ENCODE data around the gene PDGFRB. TPM values are rescaled to one million over a fixed set of nuclear protein-coding genes. Genes with fewer than 3 reads are reported as not detected.

Gene PDGFRB
- total and polyA plus RNA-seq, 10 of the 15 experiments (the other 5 are each of a cell fraction or from before 2014, with no cell fraction given): 0.02 to 3.0 (median 1.0) TPM

DNA sequence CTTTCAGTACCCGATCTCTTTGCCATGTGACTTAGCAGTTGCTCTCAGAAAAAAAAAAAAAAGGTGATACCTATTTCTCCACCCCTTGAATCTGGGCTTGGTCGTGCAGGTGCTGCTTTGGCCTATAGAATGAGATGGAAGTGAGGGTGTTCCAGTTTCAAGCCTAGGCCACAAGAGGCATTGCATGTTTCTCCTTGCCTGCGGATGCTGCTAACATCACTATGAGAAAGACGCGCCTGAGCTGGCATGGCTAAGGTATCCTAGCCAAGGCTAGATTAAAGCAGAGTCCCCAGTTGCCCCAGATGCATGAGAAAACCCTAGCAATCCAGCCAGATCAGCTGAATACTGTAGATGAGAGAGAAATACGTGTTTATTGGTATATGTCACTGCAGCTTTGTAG is 54.6 kb downstream of the PDGFRB start:
- CTCF ChIA-PET: interaction anchor here (1.2 kb wide), 1 partner anchor 9 kb away, joined by 3 read pairs; no protein-coding TSS in a partner anchor
- FAIRE-seq: no peak
- in situ Hi-C loops (cut with MboI) (no loop called here), intact Hi-C loops (cut with micrococcal nuclease; ENCODE audit: unreplicated experiment) (no loop called here)
- no peaks in the 10 kb centered on the region for H3K9me3 ChIP-seq (replicated peaks; ENCODE audit: control insufficient read depth, insufficient read depth, low read length)
- RAD21 ChIA-PET (ENCODE audit: unreplicated experiment): interaction anchor here (0.8 to 1.5 kb wide), 2 partner anchors 11 to 78 kb away, joined by 3 read pairs; no protein-coding TSS in a partner anchor
- POLR2A ChIA-PET: interaction anchor here (0.7 kb wide), 1 partner anchor 197 kb away, joined by 3 read pairs; no protein-coding TSS in a partner anchor
- H3K27ac ChIP-seq (ENCODE audit: control insufficient read depth, insufficient read depth): no peak overlapping the region
- H4K20me1 ChIP-seq (ENCODE audit: control insufficient read depth, insufficient read depth): no peaks in the 10 kb centered on the region
- SMC1A ChIA-PET (ENCODE audit: uncharacterized antibody, unreplicated experiment): no interaction called here
- H2AFZ ChIP-seq (ENCODE audit: control insufficient read depth, low read depth, low read length): no peak overlapping the region
- peaks cover 14% of the 10 kb centered on the region for H3K4me1 ChIP-seq (ENCODE audit: control insufficient read depth, insufficient read depth, low read length)
- no peak overlapping the region for H3K4me3 ChIP-seq
- H3K27me3 ChIP-seq (replicated peaks in 1 of 2; ENCODE audit: control insufficient read depth in 2 of 2, insufficient read depth in 2 of 2, low read length in 1 of 2): no peaks in the 10 kb centered on the region
- no peaks in the 10 kb centered on the region for H3K36me3 ChIP-seq (ENCODE audit: control insufficient read depth in 2 of 2, insufficient read depth in 2 of 2, low read length in 1 of 2)
- H3K9ac ChIP-seq (ENCODE audit: control insufficient read depth, insufficient read depth, low read length): no peak overlapping the region
- DNase-seq (ENCODE audit: low read depth, low spot score): no peak
- BruUV-seq (replicated peaks): no TSS peak
- no peak overlapping the region for H3K4me2 ChIP-seq (ENCODE audit: control insufficient read depth, insufficient read depth)
- 63% methylated on average over 6 of the region's 6 CpGs for whole genome bisulfite sequencing (ENCODE audit: insufficient coverage, insufficient replicate concordance, low lambda C conversion rate, missing lambda C conversion rate)
- no peak for TF ChIP-seq GATAD2B (conservative IDR thresholded peaks at IDR 0.05; ENCODE audit: low read depth)
- TF ChIP-seq BMI1 (IDR thresholded peaks at IDR 0.05; ENCODE audit: borderline replicate concordance): no peak
- TF ChIP-seq, protein P1, sequence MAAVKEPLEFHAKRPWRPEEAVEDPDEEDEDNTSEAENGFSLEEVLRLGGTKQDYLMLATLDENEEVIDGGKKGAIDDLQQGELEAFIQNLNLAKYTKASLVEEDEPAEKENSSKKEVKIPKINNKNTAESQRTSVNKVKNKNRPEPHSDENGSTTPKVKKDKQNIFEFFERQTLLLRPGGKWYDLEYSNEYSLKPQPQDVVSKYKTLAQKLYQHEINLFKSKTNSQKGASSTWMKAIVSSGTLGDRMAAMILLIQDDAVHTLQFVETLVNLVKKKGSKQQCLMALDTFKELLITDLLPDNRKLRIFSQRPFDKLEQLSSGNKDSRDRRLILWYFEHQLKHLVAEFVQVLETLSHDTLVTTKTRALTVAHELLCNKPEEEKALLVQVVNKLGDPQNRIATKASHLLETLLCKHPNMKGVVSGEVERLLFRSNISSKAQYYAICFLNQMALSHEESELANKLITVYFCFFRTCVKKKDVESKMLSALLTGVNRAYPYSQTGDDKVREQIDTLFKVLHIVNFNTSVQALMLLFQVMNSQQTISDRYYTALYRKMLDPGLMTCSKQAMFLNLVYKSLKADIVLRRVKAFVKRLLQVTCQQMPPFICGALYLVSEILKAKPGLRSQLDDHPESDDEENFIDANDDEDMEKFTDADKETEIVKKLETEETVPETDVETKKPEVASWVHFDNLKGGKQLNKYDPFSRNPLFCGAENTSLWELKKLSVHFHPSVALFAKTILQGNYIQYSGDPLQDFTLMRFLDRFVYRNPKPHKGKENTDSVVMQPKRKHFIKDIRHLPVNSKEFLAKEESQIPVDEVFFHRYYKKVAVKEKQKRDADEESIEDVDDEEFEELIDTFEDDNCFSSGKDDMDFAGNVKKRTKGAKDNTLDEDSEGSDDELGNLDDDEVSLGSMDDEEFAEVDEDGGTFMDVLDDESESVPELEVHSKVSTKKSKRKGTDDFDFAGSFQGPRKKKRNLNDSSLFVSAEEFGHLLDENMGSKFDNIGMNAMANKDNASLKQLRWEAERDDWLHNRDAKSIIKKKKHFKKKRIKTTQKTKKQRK (IDR thresholded peaks at IDR 0.05; ENCODE audit: low read depth, low read length): no peak
- no peaks in the 10 kb centered on the region for H3K79me2 ChIP-seq (ENCODE audit: control insufficient read depth, insufficient read depth, low read length)
- ATAC-seq: no peak

DNA sequence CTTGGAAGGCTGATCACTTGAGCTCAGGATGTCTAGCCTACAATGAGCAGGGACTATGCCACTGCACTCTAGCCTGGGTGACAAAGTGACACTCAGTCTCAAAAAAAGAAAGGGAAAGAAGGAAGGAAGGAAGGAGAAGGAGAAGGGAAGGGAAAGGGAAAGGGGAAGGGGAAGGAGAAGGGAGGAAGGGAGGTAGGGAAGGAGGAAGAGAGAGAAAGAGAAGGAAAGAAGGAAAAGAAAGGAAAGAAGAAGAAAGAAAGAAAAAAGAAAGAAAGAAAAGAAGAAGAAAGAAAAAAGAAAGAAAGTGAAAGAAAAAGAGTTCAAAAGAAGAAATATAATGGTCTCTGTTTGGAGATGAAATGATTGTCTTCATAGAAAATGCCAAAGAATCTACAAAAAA is 58.5 kb downstream of the PDGFRB start:
- in situ Hi-C loops (cut with MboI) (no loop called here), intact Hi-C loops (cut with micrococcal nuclease; ENCODE audit: unreplicated experiment) (no loop called here)
- no peaks in the 10 kb centered on the region for H3K9me3 ChIP-seq (replicated peaks; ENCODE audit: control insufficient read depth, insufficient read depth, low read length)
- DNase-seq (ENCODE audit: low read depth, low spot score) (no peak), FAIRE-seq (no peak), ATAC-seq (no peak)
- ChIA-PET SMC1A (ENCODE audit: uncharacterized antibody, unreplicated experiment) (no interaction called here), CTCF (interaction anchor here (0.6 kb wide), 2 partner anchors 1403 to 1487 kb away, joined by 3 read pairs; no protein-coding TSS in a partner anchor), POLR2A (no interaction called here), RAD21 (ENCODE audit: unreplicated experiment) (no interaction called here)
- H3K27me3 ChIP-seq (replicated peaks in 1 of 2; ENCODE audit: control insufficient read depth in 2 of 2, insufficient read depth in 2 of 2, low read length in 1 of 2): no peaks in the 10 kb centered on the region
- H3K4me2 ChIP-seq (ENCODE audit: control insufficient read depth, insufficient read depth): no peak overlapping the region
- H3K4me3 ChIP-seq: no peak overlapping the region
- H3K9ac ChIP-seq (ENCODE audit: control insufficient read depth, insufficient read depth, low read length): no peak overlapping the region
- H3K4me1 ChIP-seq (ENCODE audit: control insufficient read depth, insufficient read depth, low read length): peaks cover 3% of the 10 kb centered on the region
- BruUV-seq (replicated peaks): no TSS peak
- H2AFZ ChIP-seq (ENCODE audit: control insufficient read depth, low read depth, low read length): no peak overlapping the region
- H3K27ac ChIP-seq (ENCODE audit: control insufficient read depth, insufficient read depth): no peak overlapping the region
- H3K36me3 ChIP-seq (ENCODE audit: control insufficient read depth in 2 of 2, insufficient read depth in 2 of 2, low read length in 1 of 2): no peaks in the 10 kb centered on the region
- H4K20me1 ChIP-seq (ENCODE audit: control insufficient read depth, insufficient read depth): no peaks in the 10 kb centered on the region
- no peaks in the 10 kb centered on the region for H3K79me2 ChIP-seq (ENCODE audit: control insufficient read depth, insufficient read depth, low read length)
- TF ChIP-seq, protein P2, sequence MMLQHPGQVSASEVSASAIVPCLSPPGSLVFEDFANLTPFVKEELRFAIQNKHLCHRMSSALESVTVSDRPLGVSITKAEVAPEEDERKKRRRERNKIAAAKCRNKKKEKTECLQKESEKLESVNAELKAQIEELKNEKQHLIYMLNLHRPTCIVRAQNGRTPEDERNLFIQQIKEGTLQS (IDR thresholded peaks at IDR 0.05; ENCODE audit: borderline replicate concordance, extremely low read depth, low read depth, low read length): no peak
- TF ChIP-seq TARDBP (IDR thresholded peaks at IDR 0.05; ENCODE audit: borderline replicate concordance) (no peak), MTA3 (IDR thresholded peaks at IDR 0.05; ENCODE audit: borderline replicate concordance, low read length) (no peak), BACH1 (IDR thresholded peaks at IDR 0.05; ENCODE audit: borderline replicate concordance) (no peak), EZH2 (IDR thresholded peaks at IDR 0.05; ENCODE audit: borderline replicate concordance, control insufficient read depth, low read depth, low read length) (no peak), ZNF207 (IDR thresholded peaks at IDR 0.05; ENCODE audit: borderline replicate concordance) (no peak), STAT3 (IDR thresholded peaks at IDR 0.05; ENCODE audit: low read depth, low read length) (no peak), KLF5 (IDR thresholded peaks at IDR 0.05; ENCODE audit: partially characterized antibody) (no peak), ZZZ3 (IDR thresholded peaks at IDR 0.05; ENCODE audit: control insufficient read depth, insufficient read length, low read depth) (no peak), MEF2A (IDR thresholded peaks at IDR 0.05; ENCODE audit: insufficient read depth, low read depth, low read length) (no peak), JUND (IDR thresholded peaks at IDR 0.05; ENCODE audit: low read depth, low read length) (no peak), POLR2AphosphoS2 (IDR thresholded peaks at IDR 0.05; ENCODE audit: low read depth, low read length) (no peak), NFYB (IDR thresholded peaks at IDR 0.05; ENCODE audit: insufficient read depth, low read depth, low read length) (no peak)
